Measurements from ENCODE around the gene MALSU1.

The MALSU1 gene

DNA sequence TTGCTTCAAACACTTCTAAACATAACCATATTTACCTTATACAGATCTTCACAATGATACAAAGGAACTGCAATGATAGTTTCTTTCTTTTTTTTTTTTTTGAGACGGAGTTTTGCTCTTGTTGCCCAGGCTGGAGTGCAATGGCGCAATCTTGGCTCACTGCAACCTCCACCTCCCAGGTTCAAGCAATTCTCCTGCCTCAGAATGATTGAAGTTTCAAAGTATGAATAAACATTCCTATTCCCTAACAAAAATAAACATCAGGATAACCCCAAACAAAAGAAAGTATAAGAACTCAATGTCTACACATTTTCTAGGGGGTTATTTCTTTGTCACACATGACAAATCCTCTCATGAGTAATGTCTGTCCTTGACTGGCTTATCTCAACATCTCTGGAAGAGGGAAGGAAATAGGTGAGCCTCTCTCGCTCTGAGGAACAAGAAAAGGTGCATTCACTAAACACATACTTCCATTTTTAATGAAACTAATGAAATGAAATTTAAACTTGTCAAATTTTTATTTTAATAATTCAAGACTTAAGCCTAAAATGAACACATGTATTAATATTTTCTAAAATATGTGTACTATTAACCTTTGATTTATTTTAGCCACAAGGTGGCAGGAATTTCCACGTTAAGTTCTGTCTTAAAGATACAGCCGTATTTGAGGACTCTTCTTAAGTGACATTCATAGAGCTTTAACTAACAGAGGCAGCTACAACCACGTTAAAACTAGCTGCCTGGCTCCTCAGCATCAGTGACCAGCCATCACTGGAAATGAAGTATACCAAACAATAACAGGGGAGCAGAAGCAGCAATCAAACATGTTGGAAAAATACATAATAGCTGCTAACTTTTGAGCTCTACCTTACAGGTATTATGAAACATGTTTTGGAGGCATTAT lies 58.3 kb downstream of the MALSU1 start:
- no peak for DNase-seq (ENCODE audit: extremely low read depth in 1 of 2, low read depth in 1 of 2)

DNA sequence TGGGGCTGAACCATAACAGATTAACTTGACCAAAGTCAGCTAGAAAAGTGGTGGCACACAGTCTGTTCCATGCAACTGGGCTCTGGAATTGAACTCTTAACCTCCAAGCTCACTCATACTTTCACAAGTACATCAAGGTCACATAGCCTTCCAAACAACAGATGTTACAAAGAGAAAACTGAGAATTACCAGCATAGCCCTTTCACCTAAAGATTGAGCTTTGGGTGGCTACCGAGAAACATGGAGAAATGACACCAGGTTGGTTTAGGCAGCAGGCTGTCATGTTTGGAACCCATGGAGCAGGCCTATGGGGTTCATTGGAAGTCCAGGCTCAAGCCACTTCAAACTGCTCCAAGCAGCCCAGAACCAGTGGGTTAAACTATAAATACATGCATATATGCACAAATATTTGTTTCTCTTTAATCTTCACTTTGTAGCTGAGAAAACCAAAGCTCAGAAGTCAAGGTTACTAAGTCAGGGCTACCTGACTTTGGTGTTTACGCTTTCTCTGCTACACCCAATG lies 59.1 kb downstream of the MALSU1 start:
- no peak for DNase-seq (ENCODE audit: extremely low read depth in 1 of 2, low read depth in 1 of 2)

Measured in activated CD8-positive, alpha-beta memory T cell treated with anti-CD3 and anti-CD28 coated beads for 1 hour (primary cell).